Thymus (tissue), 11 donors: ENCODE data around the gene CYSLTR2. TPM values are rescaled to one million over a fixed set of nuclear protein-coding genes. Genes with fewer than 3 reads are reported as not detected.

Source experiments
- DNase-seq, 9 donors: peaks; one replicate each; pipeline ENCODE4 v3.0.0-alpha.2; 2013; ENCODE audit warnings: low spot score in 9 of 9, low read depth in 6 of 9, missing footprints in 1 of 9
- H3K27ac ChIP-seq, 2 donors: one replicate each; pipeline ENCODE4 v1.5.1; 2013; ENCODE audit warnings: control low read depth in 1 of 2, low read depth in 1 of 2, low read length in 1 of 2, mild to moderate bottlenecking in 1 of 2, moderate library complexity in 1 of 2
- H3K27me3 ChIP-seq, 2 donors: one replicate each; pipeline ENCODE4 v1.5.1; 2013; ENCODE audit warnings: low read length in 1 of 2; ENCODE audit not compliant: control insufficient read depth in 2 of 2, insufficient read depth in 1 of 2
- H3K36me3 ChIP-seq, 2 donors: one replicate each; pipeline ENCODE4 v1.5.1; 2013; ENCODE audit warnings: low read length in 1 of 2, mild to moderate bottlenecking in 1 of 2, moderate library complexity in 1 of 2; ENCODE audit not compliant: control insufficient read depth in 2 of 2, insufficient read depth in 2 of 2
- H3K4me1 ChIP-seq, 2 donors: one replicate each; pipeline ENCODE4 v1.5.1; 2013; ENCODE audit warnings: low read length in 2 of 2; ENCODE audit not compliant: control insufficient read depth in 2 of 2, insufficient read depth in 2 of 2
- H3K4me3 ChIP-seq, 2 donors: one replicate each; pipeline ENCODE4 v1.5.1; 2013; ENCODE audit warnings: low read length in 2 of 2, control low read depth in 1 of 2, mild to moderate bottlenecking in 1 of 2
- H3K9me3 ChIP-seq, 2 donors: one replicate each; pipeline ENCODE4 v1.5.1; 2013; ENCODE audit warnings: low read length in 1 of 2, mild to moderate bottlenecking in 1 of 2; ENCODE audit not compliant: control insufficient read depth in 2 of 2, insufficient read depth in 1 of 2
- WGBS: extraction: QIAGEN DNeasy Blood & Tissue Kit; methylation state at CpG from one replicate; pipeline ENCODE4 v1.1.7; 2013; 5-methylcytosine and 5-hydroxymethylcytosine counted together
- polyA plus RNA-seq: library from polyadenylated mRNA; stranded (reverse); fragments of 200-250 nt; gene quantifications from one replicate; pipeline ENCODE4 v1.2.3, GENCODE V29; 2013
- total RNA-seq: library from RNA; stranded (reverse); fragments of 120-200 nt; gene quantifications from one replicate; pipeline ENCODE4 v1.2.4, GENCODE V29; 2013
- donor health status: healthy.

Gene CYSLTR2
- total and polyA plus RNA-seq, 2 donors, result 1.9 to 2.2 TPM

- Histone ChIP-seq H3K4me3 (no peak overlapping the region), H3K36me3 (no peaks in the 10 kb centered on the region), H3K4me1 (no peaks in the 10 kb centered on the region), H3K9me3 (no peaks in the 10 kb centered on the region), H3K27ac (no peak overlapping the region), H3K27me3 (no peaks in the 10 kb centered on the region)
- 95% methylated on average over 2 of the region's 2 CpGs for WGBS
- DNase-seq, result no peak
Measured at GRCh38 chr13:48626726-48627451, 26.8 kb upstream of the CYSLTR2 start.

GRCh38 chr13:48629277-48629676 is 24.5 kb upstream of the CYSLTR2 start:
- WGBS, result 97% methylated on average over 4 of the region's 4 CpGs
- no peak overlapping the region for H3K27ac ChIP-seq

GRCh38 chr13:48630291-48630690 is 23.4 kb upstream of the CYSLTR2 start:
- Histone ChIP-seq H3K4me3 (no peak overlapping the region), H3K36me3 (no peaks in the 10 kb centered on the region), H3K27ac (no peak overlapping the region), H3K4me1 (no peaks in the 10 kb centered on the region), H3K9me3 (no peaks in the 10 kb centered on the region), H3K27me3 (no peaks in the 10 kb centered on the region)
- WGBS, result 93% methylated on average over 1 of the region's 1 CpG
- no peak for DNase-seq

More at GRCh38 chr13:48629277-48629676, 24.5 kb upstream of the CYSLTR2 start:
- no peak for DNase-seq
- Histone ChIP-seq H3K4me1 (no peaks in the 10 kb centered on the region), H3K9me3 (no peaks in the 10 kb centered on the region), H3K27me3 (no peaks in the 10 kb centered on the region), H3K4me3 (no peak overlapping the region), H3K36me3 (no peaks in the 10 kb centered on the region)

- Histone ChIP-seq H3K27me3 (no peaks in the 10 kb centered on the region), H3K9me3 (no peaks in the 10 kb centered on the region), H3K4me3 (no peak overlapping the region), H3K27ac (no peak overlapping the region), H3K4me1 (no peaks in the 10 kb centered on the region), H3K36me3 (no peaks in the 10 kb centered on the region)
- whole genome bisulfite sequencing, result 93% methylated on average over 4 of the region's 4 CpGs
- no peak for DNase-seq
Measured at GRCh38 chr13:48630773-48631172, 23.0 kb upstream of the CYSLTR2 start.

- 94% methylated on average over 1 of the region's 1 CpG for WGBS
- Histone ChIP-seq H3K27me3 (no peaks in the 10 kb centered on the region), H3K27ac (no peak overlapping the region), H3K9me3 (no peaks in the 10 kb centered on the region), H3K4me1 (no peaks in the 10 kb centered on the region), H3K4me3 (no peak overlapping the region), H3K36me3 (no peaks in the 10 kb centered on the region)
- DNase-seq, result no peak
Measured at GRCh38 chr13:48631441-48631840, 22.3 kb upstream of the CYSLTR2 start.

- Histone ChIP-seq H3K36me3 (no peaks in the 10 kb centered on the region), H3K27me3 (no peaks in the 10 kb centered on the region), H3K9me3 (no peaks in the 10 kb centered on the region), H3K4me3 (no peak overlapping the region), H3K27ac (no peak overlapping the region), H3K4me1 (no peaks in the 10 kb centered on the region)
- DNase-seq, result peak in 6 of 9 donors; percentile 31 to 84 (median 49)
- WGBS, result 83% methylated on average over 3 of the region's 3 CpGs
Measured at GRCh38 chr13:48633700-48634099, 20.0 kb upstream of the CYSLTR2 start.

GRCh38 chr13:48634636-48635035 is 19.1 kb upstream of the CYSLTR2 start:
- Histone ChIP-seq H3K4me3 (no peak overlapping the region), H3K9me3 (no peaks in the 10 kb centered on the region), H3K4me1 (no peaks in the 10 kb centered on the region), H3K27me3 (no peaks in the 10 kb centered on the region), H3K27ac (no peak overlapping the region), H3K36me3 (no peaks in the 10 kb centered on the region)
- DNase-seq, result no peak

- Histone ChIP-seq H3K4me3 (no peak overlapping the region), H3K27ac (no peak overlapping the region), H3K9me3 (no peaks in the 10 kb centered on the region), H3K27me3 (no peaks in the 10 kb centered on the region), H3K4me1 (no peaks in the 10 kb centered on the region), H3K36me3 (no peaks in the 10 kb centered on the region)
- no peak for DNase-seq
Measured at GRCh38 chr13:48635478-48635877, 18.3 kb upstream of the CYSLTR2 start.

- Histone ChIP-seq H3K27ac (no peak overlapping the region), H3K4me3 (no peak overlapping the region), H3K4me1 (no peaks in the 10 kb centered on the region), H3K27me3 (no peaks in the 10 kb centered on the region), H3K36me3 (no peaks in the 10 kb centered on the region), H3K9me3 (no peaks in the 10 kb centered on the region)
- no peak for DNase-seq
Measured at GRCh38 chr13:48636550-48636949, 17.2 kb upstream of the CYSLTR2 start.
